SK-N-SH (cell line): ENCODE measurements around the gene USF3. TPM values are rescaled to one million over a fixed set of nuclear protein-coding genes. Genes with fewer than 3 reads are reported as not detected.

Source experiments
- polyA plus RNA-seq, 3 experiments: library from polyadenylated mRNA; depleted of rRNA; stranded (reverse); fragments of >200 nt; gene quantifications; 2 replicates each; pipeline ENCODE4 v1.2.3, GENCODE V29; 2012
- small RNA-seq, 7 experiments: library from RNA; depleted of rRNA; stranded (forward); fragments of <200 nt; gene quantifications; one replicate each; pipeline ENCODE3, GENCODE V24; 2012

The USF3 gene
- polyA plus RNA-seq, 1 of the 3 experiments (the other 2 are of a cell fraction) = 3.1 TPM

Small RNA genes lying within 50 kb of the gene (small RNA-seq; reads per million reads assigned to genes)
- 0 reads per million in 7 experiments for gene RN7SL767P

Other genes starting within 250 kb of the USF3 start
- gene SPICE1, start 181.5 kb downstream of the USF3 start, polyA plus RNA-seq (2012; rRNA removed) = 3.9 and 4.6 TPM in 2 replicates
- 0.02 and 0.03 TPM in 2 replicates for gene SIDT1, start 164.1 kb downstream of the USF3 start, polyA plus RNA-seq (2012; rRNA removed)
- 39.6 and 79.5 TPM in 2 replicates for gene NAA50, start 49.6 kb upstream of the USF3 start, polyA plus RNA-seq (2012; rRNA removed)
- gene ATP6V1A, start 50.4 kb upstream of the USF3 start, polyA plus RNA-seq (2012; rRNA removed) = 12.1 and 16.7 TPM in 2 replicates
- gene GRAMD1C, start 142.1 kb upstream of the USF3 start, polyA plus RNA-seq (2012; rRNA removed) = 1.2 and 1.3 TPM in 2 replicates